OCI-LY7 (cell line): Measurements from ENCODE around the gene PMIS2. TPM values are rescaled to one million over a fixed set of nuclear protein-coding genes. Genes with fewer than 3 reads are reported as not detected.

Experiments
- BruUV-seq: library from RNA; stranded (reverse); fragments of 400-500 nt; replicated peaks from 2 replicates; lab custom pipeline; 2021; lab: Mats Ljungman, UMichigan
- CTCF ChIA-PET: fragments of 300-600 bp; sonication (Branson Sonifier 250); formaldehyde crosslinking; loops from one replicate; lab custom pipeline; 2022; ENCODE audit warnings: antibody characterized with exemption; ENCODE audit not compliant: unreplicated experiment; lab: Charles Lee
- POLR2A ChIA-PET: fragments of 300-600 bp; sonication (Branson Sonifier 250); formaldehyde crosslinking; loops from one replicate; lab custom pipeline; 2022; ENCODE audit warnings: antibody characterized with exemption; lab: Charles Lee
- DNase-seq: peaks from one replicate; pipeline ENCODE4 v3.0.0-alpha.2; 2015; ENCODE audit warnings: low spot score
- H2AFZ ChIP-seq: fragments of 200-600 bp; sonication (generic), shearing (Covaris generic); 2 replicates; pipeline ENCODE4 v1.6.1; 2014; ENCODE audit warnings: mild to moderate bottlenecking, antibody characterized with exemption, low read length, moderate library complexity
- H3K27ac ChIP-seq: fragments of 200-600 bp; sonication (generic); 2 replicates; pipeline ENCODE4 v1.5.1; 2014; ENCODE audit warnings: mixed run types, low read depth, mild to moderate bottlenecking, moderate library complexity, low read length, inconsistent platforms; ENCODE audit not compliant: poor library complexity, severe bottlenecking
- H3K36me3 ChIP-seq: fragments of 200-600 bp; sonication (generic); 2 replicates; pipeline ENCODE4 v1.6.1; 2014; ENCODE audit warnings: mild to moderate bottlenecking, antibody characterized with exemption, low read length, moderate library complexity, mixed read lengths; ENCODE audit not compliant: insufficient read depth
- H3K4me1 ChIP-seq: fragments of 200-600 bp; sonication (generic); 2 replicates; pipeline ENCODE4 v1.5.1; 2014; ENCODE audit warnings: mild to moderate bottlenecking, low read length; ENCODE audit not compliant: insufficient read depth, poor library complexity, severe bottlenecking
- H3K4me2 ChIP-seq: fragments of 200-600 bp; sonication (generic); 2 replicates; pipeline ENCODE4 v1.6.1; 2014; ENCODE audit warnings: mild to moderate bottlenecking, low read length
- H3K4me3 ChIP-seq: fragments of 200-600 bp; sonication (generic); 2 replicates; pipeline ENCODE4 v1.5.1; 2014; ENCODE audit warnings: mild to moderate bottlenecking, low read depth, low read length; ENCODE audit not compliant: poor library complexity, severe bottlenecking
- H3K79me2 ChIP-seq: fragments of 200-600 bp; sonication (generic); 2 replicates; pipeline ENCODE4 v1.6.1; 2016; ENCODE audit warnings: low read depth, mild to moderate bottlenecking, low read length, moderate library complexity, mixed read lengths; ENCODE audit not compliant: insufficient read depth
- H3K9me2 ChIP-seq: fragments of 200-600 bp; sonication (generic); 2 replicates; pipeline ENCODE4 v1.6.1; 2016; ENCODE audit warnings: mild to moderate bottlenecking, low read length, mixed read lengths; ENCODE audit not compliant: insufficient read depth
- H3K9me3 ChIP-seq: fragments of 200-600 bp; sonication (generic); 2 replicates; pipeline ENCODE4 v1.6.1; 2014; ENCODE audit warnings: mild to moderate bottlenecking, mixed run types, low read length, mixed read lengths
- H4K20me1 ChIP-seq: fragments of 200-600 bp; sonication (generic); 2 replicates; pipeline ENCODE4 v1.6.1; 2014; ENCODE audit warnings: mild to moderate bottlenecking, antibody characterized with exemption, low read length, moderate library complexity, mixed read lengths; ENCODE audit not compliant: insufficient read depth
- EZH2phosphoT487 ChIP-seq: fragments of 200-600 bp; sonication (generic); IDR thresholded peaks from 2 replicates; pipeline ENCODE4 v1.6.1; 2018; ENCODE audit warnings: low read depth, borderline replicate concordance, mild to moderate bottlenecking, mixed run types, antibody characterized with exemption, low read length, moderate library complexity, mixed read lengths
- intact Hi-C: fragments of 100-400 bp; cut with micrococcal nuclease; formaldehyde crosslinking; loops from one replicate; pipeline ENCODE4 v1.10.0; 2022; ENCODE audit not compliant: unreplicated experiment
- total RNA-seq, 2 experiments: library from RNA; depleted of rRNA in 1 of 2; stranded (reverse); fragments of >200 nt in 1 of 2; shearing (Covaris generic) in 1 of 2; gene quantifications; 2 replicates each; pipeline ENCODE4 v1.2.3, GENCODE V29; 2014 to 2022
- TF ChIP-seq, protein P1 (sequence below): fragments of 200-600 bp; sonication (generic); conservative IDR thresholded peaks from 2 replicates; pipeline ENCODE4 v1.5.1; 2014; ENCODE audit warnings: mild to moderate bottlenecking, antibody characterized with exemption, low read length, moderate library complexity, mixed read lengths

PMIS2 gene
- total RNA-seq, 2 experiments from 2014 or later, result not detected

DNA sequence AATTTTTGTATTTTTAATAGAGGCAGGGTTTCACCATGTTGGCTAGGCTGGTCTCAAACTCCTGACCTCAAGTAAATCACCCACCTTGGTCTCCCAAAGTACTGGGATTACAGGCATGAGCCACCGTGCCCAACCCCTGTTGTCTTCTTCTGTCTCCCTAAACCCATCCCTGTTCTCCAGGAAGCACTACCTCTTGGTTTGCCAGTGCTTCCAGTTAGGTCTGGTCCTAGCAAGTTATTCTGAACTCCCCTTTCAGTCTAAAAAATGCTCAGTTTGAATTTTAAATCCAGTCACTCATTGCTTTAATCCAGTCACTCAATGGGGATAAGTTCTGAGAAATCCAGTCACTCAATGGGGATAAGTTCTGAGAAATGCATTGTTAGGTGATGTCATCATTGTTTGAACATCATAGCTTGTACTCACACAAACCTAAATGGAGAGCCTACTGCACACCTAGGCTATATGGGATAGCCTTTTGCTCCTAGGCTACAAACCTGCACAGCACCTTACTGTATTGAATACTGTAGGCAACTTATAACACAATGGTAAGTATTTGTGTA, 14.5 kb upstream of the PMIS2 start:
- Histone ChIP-seq H3K9me2 (no peaks in the 10 kb centered on the region), H4K20me1 (no peaks in the 10 kb centered on the region), H3K4me2 (no peak overlapping the region), H3K36me3 (no peaks in the 10 kb centered on the region), H3K4me1 (no peaks in the 10 kb centered on the region), H3K79me2 (no peaks in the 10 kb centered on the region), H3K4me3 (no peak overlapping the region), H2AFZ (no peak overlapping the region), H3K9me3 (0 out of 2 replicates have a peak, but pooled peaks cover 7% of the 10 kb centered on the region), H3K27ac (no peak overlapping the region)
- CTCF ChIA-PET, result no interaction called here
- POLR2A ChIA-PET, result no interaction called here
- TF ChIP-seq EZH2phosphoT487, result no peak
- TF ChIP-seq, protein P1, sequence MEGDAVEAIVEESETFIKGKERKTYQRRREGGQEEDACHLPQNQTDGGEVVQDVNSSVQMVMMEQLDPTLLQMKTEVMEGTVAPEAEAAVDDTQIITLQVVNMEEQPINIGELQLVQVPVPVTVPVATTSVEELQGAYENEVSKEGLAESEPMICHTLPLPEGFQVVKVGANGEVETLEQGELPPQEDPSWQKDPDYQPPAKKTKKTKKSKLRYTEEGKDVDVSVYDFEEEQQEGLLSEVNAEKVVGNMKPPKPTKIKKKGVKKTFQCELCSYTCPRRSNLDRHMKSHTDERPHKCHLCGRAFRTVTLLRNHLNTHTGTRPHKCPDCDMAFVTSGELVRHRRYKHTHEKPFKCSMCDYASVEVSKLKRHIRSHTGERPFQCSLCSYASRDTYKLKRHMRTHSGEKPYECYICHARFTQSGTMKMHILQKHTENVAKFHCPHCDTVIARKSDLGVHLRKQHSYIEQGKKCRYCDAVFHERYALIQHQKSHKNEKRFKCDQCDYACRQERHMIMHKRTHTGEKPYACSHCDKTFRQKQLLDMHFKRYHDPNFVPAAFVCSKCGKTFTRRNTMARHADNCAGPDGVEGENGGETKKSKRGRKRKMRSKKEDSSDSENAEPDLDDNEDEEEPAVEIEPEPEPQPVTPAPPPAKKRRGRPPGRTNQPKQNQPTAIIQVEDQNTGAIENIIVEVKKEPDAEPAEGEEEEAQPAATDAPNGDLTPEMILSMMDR, result no peak
- no TSS peak for BruUV-seq
- DNase-seq, result no peak
- intact Hi-C loops, result no loop called here

DNA sequence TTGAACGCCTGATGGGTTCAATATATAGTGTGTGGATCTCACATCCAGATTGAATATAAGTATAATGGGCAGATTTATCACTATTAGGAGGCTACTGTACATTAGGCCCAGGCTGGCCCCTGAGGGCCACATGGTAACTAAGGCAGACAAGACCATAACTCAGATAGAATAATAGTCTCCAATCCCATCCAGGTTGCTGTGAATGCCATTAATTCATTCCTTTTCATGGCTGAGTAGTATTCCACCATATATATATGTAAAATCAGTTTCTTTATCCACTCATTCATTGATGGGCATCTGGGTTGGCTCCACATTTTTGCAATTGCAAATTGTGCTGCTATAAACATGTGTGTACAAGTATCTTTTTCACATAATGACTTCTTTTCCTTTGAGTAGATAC, 8.1 kb upstream of the PMIS2 start:
- no peak overlapping the region for H3K4me3 ChIP-seq
- no peak overlapping the region for H2AFZ ChIP-seq
- no TSS peak for BruUV-seq
- no peaks in the 10 kb centered on the region for H3K36me3 ChIP-seq
- no peak overlapping the region for H3K27ac ChIP-seq
- H3K9me3 ChIP-seq, result 0 out of 2 replicates have a peak, but pooled peaks cover 9% of the 10 kb centered on the region
- no peaks in the 10 kb centered on the region for H3K79me2 ChIP-seq
- POLR2A ChIA-PET, result no interaction called here
- no peak for DNase-seq
- no peak for TF ChIP-seq EZH2phosphoT487
- TF ChIP-seq, protein P1, result no peak
- CTCF ChIA-PET, result no interaction called here
- no peaks in the 10 kb centered on the region for H3K4me1 ChIP-seq
- H3K4me2 ChIP-seq, result no peak overlapping the region
- H4K20me1 ChIP-seq, result no peaks in the 10 kb centered on the region
- H3K9me2 ChIP-seq, result no peaks in the 10 kb centered on the region
- intact Hi-C loops, result no loop called here

DNA sequence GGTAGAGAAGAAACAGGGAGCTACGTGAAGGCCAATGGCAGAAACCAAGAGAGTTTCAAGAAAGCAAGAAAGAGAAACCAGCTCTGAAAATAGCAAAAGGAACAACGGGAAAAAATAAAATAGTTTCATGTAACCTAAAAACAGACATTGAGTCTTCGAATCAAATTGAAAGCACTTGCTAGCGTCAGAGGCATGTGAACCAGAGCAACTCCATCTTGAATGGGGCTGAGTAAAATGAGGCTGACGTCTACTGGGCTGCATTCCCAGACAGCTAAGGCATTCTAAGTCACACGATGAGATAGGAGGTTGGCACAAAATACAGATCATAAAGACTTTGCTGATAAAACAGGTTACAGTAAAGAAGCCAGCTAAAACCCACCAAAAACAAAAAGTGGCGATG, 7.3 kb upstream of the PMIS2 start:
- H3K4me1 ChIP-seq, result no peaks in the 10 kb centered on the region
- TF ChIP-seq, protein P1, result no peak
- TF ChIP-seq EZH2phosphoT487, result no peak
- DNase-seq, result no peak
- H3K27ac ChIP-seq, result no peak overlapping the region
- intact Hi-C loops, result no loop called here
- H3K4me2 ChIP-seq, result no peak overlapping the region
- H3K36me3 ChIP-seq, result no peaks in the 10 kb centered on the region
- H3K9me3 ChIP-seq, result 0 out of 2 replicates have a peak, but pooled peaks cover 9% of the 10 kb centered on the region
- ChIA-PET CTCF (no interaction called here), POLR2A (no interaction called here)
- no peak overlapping the region for H3K4me3 ChIP-seq
- no peaks in the 10 kb centered on the region for H3K9me2 ChIP-seq
- no peak overlapping the region for H2AFZ ChIP-seq
- H3K79me2 ChIP-seq, result no peaks in the 10 kb centered on the region
- no peaks in the 10 kb centered on the region for H4K20me1 ChIP-seq
- no TSS peak for BruUV-seq
